Activated naive CD4-positive, alpha-beta T cell treated with anti-CD3 and anti-CD28 coated beads for 36 hours (primary cell): ENCODE measurements around the gene SIPA1L3. TPM values are rescaled to one million over a fixed set of nuclear protein-coding genes. Genes with fewer than 3 reads are reported as not detected.

Experiments
- CTCF ChIA-PET: fragments of 350-600 bp; sonication (Branson Sonifier 250); formaldehyde crosslinking; loops from one replicate; lab custom pipeline; 2021; ENCODE audit warnings: antibody characterized with exemption; lab: Charles Lee
- DNase-seq: peaks from one replicate; pipeline ENCODE4 v3.0.0-alpha.2; 2020
- H3K27ac Mint-ChIP-seq: one replicate; pipeline ENCODE4 v1.8.0; 2021; ENCODE audit warnings: mild to moderate bottlenecking, mixed read lengths
- H3K27me3 Mint-ChIP-seq: one replicate; pipeline ENCODE4 v1.8.0; 2021; ENCODE audit warnings: low read depth, mixed read lengths
- H3K36me3 Mint-ChIP-seq: one replicate; pipeline ENCODE4 v1.8.0; 2021; ENCODE audit warnings: low read depth, mixed read lengths
- H3K4me1 Mint-ChIP-seq: one replicate; pipeline ENCODE4 v1.8.0; 2021; ENCODE audit warnings: low read depth, mixed read lengths
- H3K4me3 Mint-ChIP-seq: one replicate; pipeline ENCODE4 v1.8.0; 2021; ENCODE audit warnings: mild to moderate bottlenecking, moderate library complexity, mixed read lengths
- H3K9me3 Mint-ChIP-seq: one replicate; pipeline ENCODE4 v1.8.0; 2021; ENCODE audit warnings: mixed read lengths
- intact Hi-C: fragments of 100-400 bp; cut with micrococcal nuclease; formaldehyde crosslinking; loops from one replicate; pipeline ENCODE4 v1.15.1; 2023
- total RNA-seq, 2 experiments: library from RNA; stranded (reverse); gene quantifications; one replicate each; pipeline ENCODE4 v1.2.3, GENCODE V29; 2021

The SIPA1L3 gene
- total RNA-seq, 2 experiments from 2014 or later, result 8.1 to 10.4 TPM

- Mint-ChIP-seq H3K4me1 (peaks cover 7% of the 10 kb centered on the region), H3K27ac (no peak overlapping the region)
- CTCF ChIA-PET, result no interaction called here
Measured at GRCh38 chr19:38114651-38115050, 207.6 kb downstream of the SIPA1L3 start.

GRCh38 chr19:38115271-38115802, 208.3 kb downstream of the SIPA1L3 start:
- Mint-ChIP-seq H3K36me3 (peaks cover 45% of the 10 kb centered on the region), H3K4me1 (peaks cover 7% of the 10 kb centered on the region), H3K27me3 (no peaks in the 10 kb centered on the region), H3K4me3 (no peak overlapping the region), H3K9me3 (peaks cover 2% of the 10 kb centered on the region), H3K27ac (peak overlapping the region; percentile 69)
- DNase-seq, result no peak
- CTCF ChIA-PET, result interaction anchor here (0.5 to 0.6 kb wide), 2 partner anchors 128 to 431 kb away, joined by 5 to 7 read pairs; no protein-coding TSS in a partner anchor
- intact Hi-C loops, result no loop called here

More at GRCh38 chr19:38114651-38115050, 207.6 kb downstream of the SIPA1L3 start:
- intact Hi-C loops, result no loop called here
- Mint-ChIP-seq H3K4me3 (no peak overlapping the region), H3K36me3 (peaks cover 39% of the 10 kb centered on the region), H3K27me3 (no peaks in the 10 kb centered on the region), H3K9me3 (peaks cover 2% of the 10 kb centered on the region)
- no peak for DNase-seq

GRCh38 chr19:38118176-38118575, 211.2 kb downstream of the SIPA1L3 start:
- CTCF ChIA-PET, result interaction anchor here (0.6 kb wide), 1 partner anchor 154 kb away, joined by 3 read pairs; no protein-coding TSS in a partner anchor
- H3K4me1 Mint-ChIP-seq, result peaks cover 7% of the 10 kb centered on the region
- H3K27ac Mint-ChIP-seq, result no peak overlapping the region
- intact Hi-C loops, result no loop called here
- DNase-seq, result no peak
- H3K27me3 Mint-ChIP-seq, result no peaks in the 10 kb centered on the region
- H3K36me3 Mint-ChIP-seq, result peaks cover 46% of the 10 kb centered on the region
- no peak overlapping the region for H3K4me3 Mint-ChIP-seq
- H3K9me3 Mint-ChIP-seq, result peaks cover 11% of the 10 kb centered on the region

- no peak overlapping the region for H3K27ac Mint-ChIP-seq
- CTCF ChIA-PET, result interaction anchor here (0.6 kb wide), 1 partner anchor 25 kb away, joined by 3 read pairs; no protein-coding TSS in a partner anchor
- H3K36me3 Mint-ChIP-seq, result peaks cover 44% of the 10 kb centered on the region
Measured at GRCh38 chr19:38120471-38121025, 213.5 kb downstream of the SIPA1L3 start.

GRCh38 chr19:38122402-38123093, 215.5 kb downstream of the SIPA1L3 start:
- Mint-ChIP-seq H3K4me1 (no peaks in the 10 kb centered on the region), H3K27ac (no peak overlapping the region), H3K36me3 (peaks cover 43% of the 10 kb centered on the region), H3K27me3 (no peaks in the 10 kb centered on the region), H3K9me3 (peaks cover 11% of the 10 kb centered on the region), H3K4me3 (no peak overlapping the region)
- no peak for DNase-seq
- CTCF ChIA-PET, result interaction anchor here (0.7 kb wide), 1 partner anchor 11 kb away, joined by 3 read pairs; no protein-coding TSS in a partner anchor
- intact Hi-C loops, result no loop called here

More at GRCh38 chr19:38120471-38121025, 213.5 kb downstream of the SIPA1L3 start:
- H3K9me3 Mint-ChIP-seq, result peaks cover 11% of the 10 kb centered on the region
- H3K27me3 Mint-ChIP-seq, result no peaks in the 10 kb centered on the region
- H3K4me3 Mint-ChIP-seq, result no peak overlapping the region
- no peak for DNase-seq
- intact Hi-C loops, result no loop called here
- H3K4me1 Mint-ChIP-seq, result no peaks in the 10 kb centered on the region

- peaks cover 20% of the 10 kb centered on the region for H3K36me3 Mint-ChIP-seq
- intact Hi-C loops, result no loop called here
- no peak overlapping the region for H3K4me3 Mint-ChIP-seq
- CTCF ChIA-PET, result no interaction called here
- no peak for DNase-seq
- peaks cover 9% of the 10 kb centered on the region for H3K9me3 Mint-ChIP-seq
- H3K27me3 Mint-ChIP-seq, result no peaks in the 10 kb centered on the region
- H3K27ac Mint-ChIP-seq, result no peak overlapping the region
- H3K4me1 Mint-ChIP-seq, result no peaks in the 10 kb centered on the region
Measured at GRCh38 chr19:38125238-38125637, 218.2 kb downstream of the SIPA1L3 start.

GRCh38 chr19:38130399-38130798, 223.4 kb downstream of the SIPA1L3 start:
- Mint-ChIP-seq H3K36me3 (peaks cover 8% of the 10 kb centered on the region), H3K27ac (no peak overlapping the region), H3K4me3 (no peak overlapping the region), H3K9me3 (no peaks in the 10 kb centered on the region), H3K27me3 (no peaks in the 10 kb centered on the region), H3K4me1 (no peaks in the 10 kb centered on the region)
- no peak for DNase-seq
- intact Hi-C loops, result no loop called here
- CTCF ChIA-PET, result no interaction called here

GRCh38 chr19:38132781-38133180, 225.8 kb downstream of the SIPA1L3 start:
- Mint-ChIP-seq H3K27me3 (no peaks in the 10 kb centered on the region), H3K4me3 (no peak overlapping the region), H3K9me3 (no peaks in the 10 kb centered on the region), H3K27ac (no peak overlapping the region), H3K36me3 (peaks cover 5% of the 10 kb centered on the region), H3K4me1 (no peaks in the 10 kb centered on the region)
- intact Hi-C loops, result no loop called here
- CTCF ChIA-PET, result interaction anchor here (0.6 to 0.8 kb wide), 2 partner anchors 230 to 307 kb away, joined by 3 read pairs; no protein-coding TSS in a partner anchor
- DNase-seq, result no peak

- Mint-ChIP-seq H3K36me3 (peaks cover 5% of the 10 kb centered on the region), H3K27ac (no peak overlapping the region)
- CTCF ChIA-PET, result interaction anchor here (0.5 to 1.7 kb wide), 5 partner anchors 11 to 307 kb away, joined by 3 to 5 read pairs (median 3); no protein-coding TSS in a partner anchor
Measured at GRCh38 chr19:38133319-38133718, 226.3 kb downstream of the SIPA1L3 start.

GRCh38 chr19:38134540-38135149, 227.6 kb downstream of the SIPA1L3 start:
- H3K27ac Mint-ChIP-seq, result no peak overlapping the region
- H3K9me3 Mint-ChIP-seq, result no peaks in the 10 kb centered on the region
- CTCF ChIA-PET, result interaction anchor here (0.6 to 2.1 kb wide), 11 partner anchors 9 to 420 kb away, joined by 3 to 5 read pairs (median 3); no protein-coding TSS in a partner anchor
- H3K4me1 Mint-ChIP-seq, result no peaks in the 10 kb centered on the region
- intact Hi-C loops, result no loop called here
- no peak overlapping the region for H3K4me3 Mint-ChIP-seq
- peak; percentile 54 for DNase-seq
- peaks cover 5% of the 10 kb centered on the region for H3K36me3 Mint-ChIP-seq
- no peaks in the 10 kb centered on the region for H3K27me3 Mint-ChIP-seq

More at GRCh38 chr19:38133319-38133718, 226.3 kb downstream of the SIPA1L3 start:
- no peak overlapping the region for H3K4me3 Mint-ChIP-seq
- no peak for DNase-seq
- intact Hi-C loops, result no loop called here
- H3K4me1 Mint-ChIP-seq, result no peaks in the 10 kb centered on the region
- H3K9me3 Mint-ChIP-seq, result no peaks in the 10 kb centered on the region
- no peaks in the 10 kb centered on the region for H3K27me3 Mint-ChIP-seq

GRCh38 chr19:38135150-38135998, 228.4 kb downstream of the SIPA1L3 start:
- Mint-ChIP-seq H3K9me3 (no peaks in the 10 kb centered on the region), H3K4me1 (no peaks in the 10 kb centered on the region), H3K36me3 (peaks cover 5% of the 10 kb centered on the region), H3K27ac (no peak overlapping the region), H3K4me3 (no peak overlapping the region), H3K27me3 (no peaks in the 10 kb centered on the region)
- CTCF ChIA-PET, result interaction anchor here (0.6 to 2.1 kb wide), 11 partner anchors 8 to 1094 kb away, joined by 3 to 5 read pairs (median 3); partner anchors contain the start of gene SIPA1L3
- DNase-seq, result no peak
- intact Hi-C loops, result no loop called here
